Measurements from ENCODE around the gene GLS.
A peak's percentile ranks its signal among the peaks of the same experiment; 100 is the strongest.

GLS gene

DNA sequence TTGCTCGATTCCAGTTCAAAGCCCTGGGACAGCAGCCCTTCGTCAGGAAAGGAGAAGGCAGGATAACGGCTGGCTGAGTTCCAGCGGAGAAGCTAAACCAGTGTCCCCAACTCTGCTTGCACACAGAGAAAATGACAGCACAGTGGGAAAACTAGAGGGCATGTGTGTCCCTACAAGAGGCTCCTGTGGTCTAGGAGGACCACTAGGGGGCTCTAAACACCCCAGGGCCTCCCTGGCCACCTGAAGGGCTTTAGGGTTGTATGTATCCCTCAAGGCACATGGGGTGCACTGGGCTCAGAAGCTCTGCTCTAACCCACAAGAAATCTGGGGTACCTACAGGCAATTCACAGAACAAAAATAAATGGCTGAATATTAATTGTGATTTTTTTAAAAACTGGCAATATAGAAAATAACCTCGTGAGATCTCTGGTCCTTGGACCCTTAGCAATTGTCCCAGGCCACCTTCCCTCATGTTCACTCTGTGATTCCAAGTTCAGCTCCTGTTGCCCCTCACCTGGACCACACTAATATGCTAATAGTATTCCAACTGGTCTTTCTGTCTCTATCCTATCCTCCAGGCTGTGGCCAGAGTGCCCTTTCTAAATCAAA is 115.8 kb downstream of the GLS start:
- peak; percentile 38 for DNase-seq

- DNase-seq, result no peak
Observed at GRCh38 chr2:190996947-190997346, 116.3 kb downstream of the GLS start.

- no peak for DNase-seq
Observed at GRCh38 chr2:190997526-190998113, 117.0 kb downstream of the GLS start.

GRCh38 chr2:190999058-190999457 is 118.4 kb downstream of the GLS start:
- no peak for DNase-seq

DNA sequence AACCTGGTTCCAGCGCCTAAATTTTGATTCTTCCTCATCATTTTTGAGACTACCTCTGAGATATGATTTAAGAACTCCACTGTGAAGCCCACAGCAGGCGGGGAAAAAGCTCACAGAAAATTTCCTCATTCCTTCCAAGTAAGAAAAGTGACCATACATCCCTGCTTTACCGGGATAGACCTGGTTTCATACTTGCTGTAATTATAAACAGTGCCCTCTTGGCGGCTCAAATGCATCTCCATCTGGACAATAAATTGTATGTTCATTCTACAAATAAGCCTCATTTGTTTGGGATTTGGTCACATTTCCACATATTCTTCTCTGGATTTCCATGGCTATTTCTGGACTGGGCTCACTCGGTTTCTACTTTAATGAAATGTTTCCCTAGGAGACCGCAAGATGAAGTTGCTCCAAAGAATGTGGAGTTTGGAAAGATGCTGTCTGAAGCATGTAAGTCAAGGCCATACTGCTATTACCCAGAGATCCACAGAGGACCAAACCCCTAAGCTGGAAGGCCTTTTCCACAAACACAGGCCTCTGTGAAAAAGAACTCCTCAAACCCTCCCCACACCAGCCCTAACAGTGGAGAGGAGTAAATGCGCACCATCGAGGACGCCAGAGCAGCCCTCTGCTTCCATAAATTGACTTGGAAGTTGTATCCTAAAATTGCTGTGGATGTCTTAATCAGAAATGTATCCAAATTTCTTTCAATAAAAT is 119.5 kb downstream of the GLS start:
- no peak for DNase-seq

DNA sequence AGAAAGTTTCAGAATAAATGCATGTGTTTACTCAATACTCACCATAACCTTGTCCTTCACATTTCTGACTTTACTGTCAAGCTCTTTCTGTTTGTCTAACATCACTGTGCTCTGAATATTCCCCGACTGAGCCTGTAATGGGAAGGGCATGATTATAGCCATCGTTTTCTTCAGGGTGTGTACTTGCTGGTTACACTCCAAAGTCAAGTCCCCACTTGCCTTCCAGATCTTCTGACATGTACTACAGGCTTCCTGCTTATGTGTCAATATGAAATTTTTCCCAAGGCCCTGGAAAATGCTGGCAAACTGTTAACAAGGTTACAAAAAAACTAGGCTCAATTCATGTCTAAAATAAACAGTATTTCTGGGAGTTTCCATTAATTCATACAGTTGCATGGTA is 120.4 kb downstream of the GLS start:
- no peak for DNase-seq

GRCh38 chr2:191001624-191002023 is 121.0 kb downstream of the GLS start:
- no peak for DNase-seq

DNA sequence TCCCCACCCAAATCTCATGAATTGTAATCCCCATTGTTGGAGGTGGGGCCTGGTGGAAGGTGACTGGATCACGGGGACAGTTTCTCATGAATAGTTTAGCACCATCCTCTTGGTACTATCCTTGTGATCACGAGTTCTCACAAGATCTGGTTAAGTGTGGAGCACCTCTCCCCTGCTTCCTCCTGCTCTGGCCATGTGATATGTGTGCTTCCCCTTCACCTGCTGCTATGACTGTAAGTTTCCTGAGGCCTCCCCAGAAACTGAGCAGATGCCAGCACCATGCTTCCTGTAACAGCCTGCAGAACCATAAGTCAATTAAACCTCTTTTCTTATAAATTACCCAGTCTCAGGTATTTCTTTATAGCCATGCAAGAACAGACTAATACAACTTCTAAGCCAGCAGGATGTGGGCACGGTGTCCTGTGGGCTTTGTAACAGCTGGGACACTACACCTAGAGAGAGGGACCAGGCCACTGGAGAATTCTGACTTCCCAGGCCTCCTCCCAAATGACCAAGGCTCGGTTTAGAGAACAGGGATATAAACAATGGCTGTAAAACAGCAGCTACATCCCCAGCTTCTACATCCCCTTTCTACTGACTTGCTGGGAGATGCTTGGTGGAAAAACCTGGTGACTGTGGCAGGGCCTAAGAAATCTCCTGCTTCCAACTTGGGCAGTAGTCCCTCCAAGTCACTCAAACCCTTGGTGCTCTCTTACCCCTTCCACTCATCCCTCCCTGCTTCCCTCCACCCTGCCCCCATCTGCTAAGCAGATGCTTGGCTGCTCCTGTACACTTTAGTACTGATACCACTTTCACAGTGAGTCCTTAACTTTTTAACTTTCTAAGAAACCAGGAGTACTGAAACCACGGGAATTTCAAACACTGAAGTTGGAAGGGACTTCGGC is 123.0 kb downstream of the GLS start:
- DNase-seq, result no peak

DNA sequence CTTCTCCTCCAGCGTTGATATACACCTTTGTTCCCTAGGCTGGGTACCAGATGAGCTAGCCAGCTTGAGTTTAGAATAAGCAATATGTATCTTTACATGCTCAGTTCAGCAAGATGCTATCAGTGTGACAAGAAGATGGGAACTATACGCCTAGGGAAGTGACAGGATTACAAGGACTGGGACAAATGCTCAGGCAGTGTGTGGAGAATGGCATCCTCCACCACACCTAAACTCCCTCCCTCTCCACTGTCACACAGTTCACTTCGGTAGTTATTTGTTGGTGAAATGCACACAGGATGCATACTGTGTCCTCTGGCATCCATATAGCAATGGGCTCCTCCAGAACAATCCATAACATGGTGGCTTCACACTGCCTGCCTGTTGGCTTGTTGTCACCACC is 125.7 kb downstream of the GLS start:
- DNase-seq, result no peak

GRCh38 chr2:191006997-191007783 is 126.6 kb downstream of the GLS start:
- no peak for DNase-seq

DNA sequence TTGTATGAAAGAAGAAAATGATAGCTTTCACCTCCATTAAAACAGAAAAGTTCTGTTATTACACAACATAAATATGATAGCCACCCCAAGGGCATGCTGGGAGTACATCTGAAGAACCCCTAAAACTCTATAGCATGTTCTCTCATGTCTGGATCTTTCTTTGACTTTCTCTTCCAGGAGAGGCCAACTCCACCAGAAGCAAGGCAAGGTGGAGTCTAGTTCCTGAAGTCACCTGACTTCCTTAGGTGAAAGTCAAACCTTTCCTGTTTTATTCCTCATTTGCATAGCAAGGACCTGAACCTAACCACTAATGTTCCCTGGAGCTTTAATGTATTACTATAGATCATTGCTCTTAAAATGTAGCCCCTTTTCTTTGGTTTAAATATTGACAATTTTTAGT is 127.7 kb downstream of the GLS start:
- no peak for DNase-seq

DNA sequence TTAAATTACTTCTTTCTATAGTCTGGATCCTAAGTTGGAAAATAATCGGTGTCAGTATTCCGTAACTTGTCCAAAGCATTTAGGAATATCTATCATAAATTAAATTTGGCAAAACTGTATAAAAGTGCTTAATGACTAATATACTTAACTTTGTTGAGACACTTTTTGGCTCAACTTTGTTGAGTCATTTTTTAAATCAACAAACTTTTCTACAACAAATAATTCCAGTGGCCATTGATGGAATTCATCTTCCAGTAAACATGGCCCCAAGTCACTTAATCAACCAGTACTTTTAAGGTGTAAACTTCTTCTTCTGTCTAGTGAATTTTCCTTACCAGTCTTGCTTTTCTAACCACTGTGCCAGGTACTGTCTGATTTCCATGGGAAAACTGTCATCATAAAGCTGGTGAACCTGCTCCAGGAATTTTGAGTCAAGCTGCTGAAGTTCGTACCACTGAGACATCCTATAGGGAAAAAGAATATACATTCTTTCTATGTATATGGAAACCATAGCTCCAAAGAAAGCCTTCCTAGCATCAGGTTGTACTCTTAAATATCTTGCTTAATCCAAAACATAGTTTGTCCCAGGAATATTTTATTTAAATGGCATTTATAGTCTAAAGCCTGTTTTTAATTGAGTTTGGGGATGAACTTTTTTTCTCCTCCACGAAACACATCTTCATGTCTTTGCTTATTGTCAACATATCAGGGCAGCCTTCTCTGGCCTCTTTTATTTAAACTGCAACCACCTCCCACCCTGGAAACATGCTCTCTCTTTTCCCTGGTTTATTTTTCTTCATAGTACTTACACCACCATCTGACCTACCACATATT is 129.1 kb downstream of the GLS start:
- no peak for DNase-seq

- DNase-seq, result no peak
Observed at GRCh38 chr2:191010887-191011885, 130.6 kb downstream of the GLS start.

DNA sequence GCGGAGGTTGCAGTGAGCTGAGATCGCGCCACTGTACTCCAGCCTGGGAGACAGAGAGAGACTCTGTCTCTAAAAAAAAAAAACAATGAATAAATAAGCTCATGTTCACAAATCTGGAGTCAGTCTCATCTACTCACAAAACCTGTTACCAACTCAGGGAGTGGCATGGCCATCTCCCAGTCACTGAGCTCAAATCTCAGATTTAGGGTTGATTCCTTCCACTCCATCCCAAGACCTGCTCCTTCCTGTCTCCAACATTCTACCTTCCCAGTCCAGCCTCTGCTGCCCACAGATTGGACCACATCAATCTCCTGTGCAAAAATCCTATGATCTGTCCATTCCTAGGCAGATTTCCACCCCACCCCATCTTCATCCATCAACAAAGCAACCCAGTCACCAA is 131.7 kb downstream of the GLS start:
- no peak for DNase-seq

- DNase-seq, result no peak
Observed at GRCh38 chr2:191012845-191013681, 132.4 kb downstream of the GLS start.

DNA sequence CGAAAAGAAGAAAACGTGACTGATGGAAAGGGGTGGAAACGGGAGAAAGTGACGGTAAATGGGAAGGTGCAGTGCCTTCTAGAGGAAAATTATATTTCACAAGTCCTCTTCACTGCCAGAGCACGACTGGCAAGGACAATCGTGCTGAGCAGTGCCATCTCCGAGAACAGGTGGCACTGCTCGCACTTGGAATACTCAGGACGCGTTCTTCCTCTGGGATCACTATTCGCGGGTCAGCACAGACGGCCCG is 133.0 kb downstream of the GLS start:
- no peak for DNase-seq

GRCh38 chr2:191013932-191014652 is 133.5 kb downstream of the GLS start, which contains the start of gene STAT1:
Gene STAT1 (minus strand): TSS chr2:191014171. CDS start chr2:191010003, 4,168 bp downstream.
- peak; percentile 93 for DNase-seq

DNA sequence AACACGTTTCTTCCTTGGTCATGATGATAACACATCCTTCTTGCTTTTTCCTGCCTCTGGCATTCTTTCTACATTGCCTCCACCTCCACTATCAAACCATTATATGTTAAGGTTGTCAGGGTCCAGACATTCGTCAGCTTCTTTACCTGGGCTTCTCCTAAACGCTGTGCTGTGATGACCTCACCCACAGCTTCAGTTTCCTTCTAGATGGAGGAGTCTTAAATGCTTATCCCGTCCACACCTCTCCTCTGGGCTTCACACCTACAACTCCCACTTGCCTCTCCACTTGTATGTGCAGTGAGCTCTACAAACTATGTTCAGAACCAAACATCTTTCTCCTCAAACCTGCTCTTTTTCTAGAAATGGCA is 134.0 kb downstream of the GLS start:
- DNase-seq, result no peak
